Cardiac muscle cell (in vitro differentiated cells and primary cell): ENCODE data around the gene CCDC27. TPM values are rescaled to one million over a fixed set of nuclear protein-coding genes. Genes with fewer than 3 reads are reported as not detected.

Experiments used
- DNase-seq, 2 donors: peaks; one replicate each; pipeline versions ENCODE4 v3.0.0 to v3.0.0-alpha.2; 2010 to 2017; ENCODE audit warnings: low read depth in 1 of 2, low spot score in 1 of 2
- H3K27ac ChIP-seq: fragments of 200-600 bp; sonication (generic); 2 replicates; pipeline ENCODE4 v1.5.1; 2016
- H3K27me3 ChIP-seq: fragments of 200-600 bp; sonication (generic); 2 replicates; pipeline ENCODE4 v1.6.0; 2016; ENCODE audit warnings: control low read depth
- H3K36me3 ChIP-seq: fragments of 200-600 bp; sonication (generic); 2 replicates; pipeline ENCODE4 v1.5.1; 2016; ENCODE audit warnings: control low read depth
- H3K4me1 ChIP-seq: fragments of 200-600 bp; sonication (generic); 2 replicates; pipeline ENCODE4 v1.8.1; 2017; ENCODE audit warnings: low read depth, mild to moderate bottlenecking, mixed run types
- H3K4me3 ChIP-seq: fragments of 200-600 bp; sonication (generic); 2 replicates; pipeline ENCODE4 v1.5.1; 2016; ENCODE audit warnings: mild to moderate bottlenecking
- H3K9me3 ChIP-seq: fragments of 200-600 bp; sonication (generic); 2 replicates; pipeline ENCODE4 v1.5.1; 2017; ENCODE audit warnings: low read depth, mild to moderate bottlenecking, control low read depth
- CTCF ChIP-seq: IDR thresholded peaks from 2 replicates; pipeline ENCODE4 v1.5.1; 2012; ENCODE audit warnings: low read depth, mild to moderate bottlenecking, low read length
- polyA plus RNA-seq: library from polyadenylated mRNA; unstranded; fragments of >200 nt; fragmentation: Nextera tagmentation; extraction: Ambion mirVana; gene quantifications from 2 replicates; pipeline ENCODE4 v1.2.1, GENCODE V29; 2016
- total RNA-seq: library from RNA; depleted of rRNA; stranded (reverse); fragments of >200 nt; gene quantifications from 2 replicates; pipeline ENCODE4 v1.2.3, GENCODE V29; 2016

CCDC27 gene
- total and polyA plus RNA-seq, 2 experiments from 2014 or later, result 0.09 to 0.71 TPM

GRCh38 chr1:3774276-3774945 is 22.2 kb downstream of the CCDC27 start:
- DNase-seq, result no peak
- H3K36me3 ChIP-seq, result peaks cover under 1% of the 10 kb centered on the region
- no peaks in the 10 kb centered on the region for H3K9me3 ChIP-seq
- peaks cover 41% of the 10 kb centered on the region for H3K4me1 ChIP-seq
- H3K4me3 ChIP-seq, result no peak overlapping the region
- no peaks in the 10 kb centered on the region for H3K27me3 ChIP-seq
- no peak for TF ChIP-seq CTCF
- peak overlapping the region; percentile 27 for H3K27ac ChIP-seq

DNA sequence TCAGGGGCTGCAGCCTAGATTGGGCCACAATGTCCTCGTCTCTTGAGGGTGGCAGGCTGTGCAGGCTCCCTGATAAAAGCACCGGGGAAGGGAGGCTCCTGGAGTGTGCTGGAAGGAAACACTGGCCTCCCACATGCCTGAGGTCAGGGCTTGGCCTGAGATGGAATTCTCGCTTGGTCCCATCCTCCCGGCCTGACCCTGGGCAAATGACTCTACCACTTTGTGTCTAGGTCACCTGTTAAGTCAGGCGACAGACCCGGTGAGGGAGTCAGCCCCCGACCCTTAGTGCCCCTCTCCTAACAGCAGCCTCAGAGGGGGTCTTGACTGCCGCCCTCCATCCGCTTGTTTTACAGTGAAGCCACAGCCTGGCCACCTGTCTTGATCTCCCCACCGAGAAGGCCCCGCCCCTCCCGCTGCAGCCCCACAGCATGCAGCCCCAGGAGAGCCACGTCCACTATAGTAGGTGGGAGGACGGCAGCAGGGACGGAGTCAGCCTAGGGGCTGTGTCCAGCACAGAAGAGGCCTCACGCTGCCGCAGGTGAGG is 22.8 kb downstream of the CCDC27 start:
- Histone ChIP-seq H3K27ac (peak overlapping the region; percentile 27), H3K27me3 (no peaks in the 10 kb centered on the region), H3K4me3 (no peak overlapping the region), H3K4me1 (peaks cover 41% of the 10 kb centered on the region), H3K9me3 (no peaks in the 10 kb centered on the region), H3K36me3 (peaks cover 7% of the 10 kb centered on the region)
- no peak for TF ChIP-seq CTCF
- peak in 1 of 2 donors; percentile 51 for DNase-seq

DNA sequence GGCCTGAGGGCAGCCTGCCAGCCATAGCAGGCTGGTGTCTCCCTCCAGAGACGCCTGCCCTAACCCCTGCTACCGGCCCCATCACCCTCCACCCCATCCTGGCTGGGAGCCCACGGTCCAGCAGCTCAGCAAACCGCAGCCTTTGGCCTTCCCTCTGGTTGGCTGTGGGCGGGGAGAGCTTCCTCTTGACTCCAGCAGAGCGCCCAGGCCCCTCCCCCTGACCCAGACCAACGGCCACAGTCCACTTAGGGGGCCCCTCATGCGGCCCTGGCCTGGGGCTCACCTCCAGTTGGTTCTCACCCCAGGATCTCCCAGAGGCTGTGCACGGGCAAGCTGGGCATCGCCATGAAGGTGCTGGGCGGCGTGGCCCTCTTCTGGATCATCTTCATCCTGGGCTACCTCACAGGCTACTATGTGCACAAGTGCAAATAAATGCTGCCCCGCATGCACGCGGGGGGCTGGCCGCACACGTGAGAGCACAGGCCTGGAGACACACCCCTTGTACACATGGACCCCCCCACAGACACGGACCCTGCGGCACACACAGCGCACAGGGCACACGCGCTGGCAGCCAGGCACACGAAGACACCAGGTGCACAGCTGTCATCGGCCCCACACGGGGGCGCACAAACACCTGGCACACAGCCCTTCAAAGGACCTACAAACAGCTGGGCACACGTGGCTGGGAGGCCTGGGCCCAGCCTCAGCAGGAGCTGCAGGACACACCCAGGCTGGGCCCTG is 23.4 kb downstream of the CCDC27 start:
- peaks cover 41% of the 10 kb centered on the region for H3K4me1 ChIP-seq
- no peaks in the 10 kb centered on the region for H3K27me3 ChIP-seq
- no peak overlapping the region for H3K4me3 ChIP-seq
- H3K9me3 ChIP-seq, result no peaks in the 10 kb centered on the region
- peak; percentile 31 for TF ChIP-seq CTCF
- peaks cover 12% of the 10 kb centered on the region for H3K36me3 ChIP-seq
- peak; percentile 78 to 84 for DNase-seq
- H3K27ac ChIP-seq, result peak overlapping the region; percentile 27

- no peaks in the 10 kb centered on the region for H3K27me3 ChIP-seq
- TF ChIP-seq CTCF, result no peak
- peak overlapping the region; percentile 27 for H3K27ac ChIP-seq
- peaks cover 16% of the 10 kb centered on the region for H3K36me3 ChIP-seq
- no peak overlapping the region for H3K4me3 ChIP-seq
- no peak for DNase-seq
- no peaks in the 10 kb centered on the region for H3K9me3 ChIP-seq
- H3K4me1 ChIP-seq, result peaks cover 34% of the 10 kb centered on the region
Measured at GRCh38 chr1:3776231-3776961, 24.1 kb downstream of the CCDC27 start.

GRCh38 chr1:3777078-3777547 is 24.9 kb downstream of the CCDC27 start:
- no peak overlapping the region for H3K4me3 ChIP-seq
- TF ChIP-seq CTCF, result no peak
- peaks cover 23% of the 10 kb centered on the region for H3K36me3 ChIP-seq
- H3K9me3 ChIP-seq, result no peaks in the 10 kb centered on the region
- DNase-seq, result no peak
- peaks cover 30% of the 10 kb centered on the region for H3K4me1 ChIP-seq
- no peak overlapping the region for H3K27ac ChIP-seq
- H3K27me3 ChIP-seq, result no peaks in the 10 kb centered on the region
